ENCODE data around the gene MYO5B.
A peak's percentile ranks its signal among the peaks of the same experiment; 100 is the strongest.

Gene MYO5B

GRCh38 chr18:50053111-50053510 lies 141.8 kb downstream of the MYO5B start:
- Histone ChIP-seq H3K4me1 (ENCODE audit: insufficient read depth, low read length) (no peaks in the 10 kb centered on the region), H3K27me3 (ENCODE audit: insufficient read depth, low read length, poor library complexity) (peaks cover 10% of the 10 kb centered on the region), H3K9ac (ENCODE audit: low read depth, low read length) (no peak overlapping the region), H3K79me2 (ENCODE audit: insufficient read depth, low read length) (no peaks in the 10 kb centered on the region), H3K36me3 (ENCODE audit: insufficient read depth, low read length) (no peaks in the 10 kb centered on the region), H3K4me3 (ENCODE audit: low read depth in 1 of 2, low read length in 2 of 2) (no peak overlapping the region), H3K4me2 (ENCODE audit: insufficient read depth, low read length) (no peak overlapping the region), H3K27ac (ENCODE audit: low read length) (no peak overlapping the region), H2AFZ (ENCODE audit: low read depth, low read length) (no peak overlapping the region), H4K20me1 (ENCODE audit: insufficient read depth, low read length) (no peaks in the 10 kb centered on the region), H3K9me3 (ENCODE audit: insufficient read depth, low read length, severe bottlenecking) (no peaks in the 10 kb centered on the region)
- DNase-seq (no peak), ATAC-seq (ENCODE audit: insufficient read depth, low read depth) (no peak)
- TF ChIP-seq CTCF (IDR thresholded peaks at IDR 0.05; ENCODE audit: borderline replicate concordance, extremely low read depth, low read length, poor library complexity, severe bottlenecking) (no peak), EZH2 (IDR thresholded peaks at IDR 0.05; ENCODE audit: borderline replicate concordance, low read depth, low read length, severe bottlenecking) (no peak)

GRCh38 chr18:50051288-50051687 lies 143.7 kb downstream of the MYO5B start:
- H3K27me3 ChIP-seq (ENCODE audit: insufficient read depth, low read length, poor library complexity): peaks cover 5% of the 10 kb centered on the region
- no peaks in the 10 kb centered on the region for H3K79me2 ChIP-seq (ENCODE audit: insufficient read depth, low read length)
- no peak overlapping the region for H3K9ac ChIP-seq (ENCODE audit: low read depth, low read length)
- no peaks in the 10 kb centered on the region for H4K20me1 ChIP-seq (ENCODE audit: insufficient read depth, low read length)
- no peak for TF ChIP-seq EZH2 (IDR thresholded peaks at IDR 0.05; ENCODE audit: borderline replicate concordance, low read depth, low read length, severe bottlenecking)
- DNase-seq: peak; percentile 5
- H3K4me2 ChIP-seq (ENCODE audit: insufficient read depth, low read length): no peak overlapping the region
- no peak overlapping the region for H3K27ac ChIP-seq (ENCODE audit: low read length)
- H3K36me3 ChIP-seq (ENCODE audit: insufficient read depth, low read length): no peaks in the 10 kb centered on the region
- no peak overlapping the region for H2AFZ ChIP-seq (ENCODE audit: low read depth, low read length)
- no peak overlapping the region for H3K4me3 ChIP-seq (ENCODE audit: low read depth in 1 of 2, low read length in 2 of 2)
- H3K4me1 ChIP-seq (ENCODE audit: insufficient read depth, low read length): no peaks in the 10 kb centered on the region
- H3K9me3 ChIP-seq (ENCODE audit: insufficient read depth, low read length, severe bottlenecking): no peaks in the 10 kb centered on the region
- ATAC-seq (ENCODE audit: insufficient read depth, low read depth): no peak

GRCh38 chr18:50045126-50045525 lies 149.8 kb downstream of the MYO5B start:
- Histone ChIP-seq H3K4me3 (ENCODE audit: low read depth in 1 of 2, low read length in 2 of 2) (no peak overlapping the region), H3K4me1 (ENCODE audit: insufficient read depth, low read length) (no peaks in the 10 kb centered on the region), H3K79me2 (ENCODE audit: insufficient read depth, low read length) (no peaks in the 10 kb centered on the region), H4K20me1 (ENCODE audit: insufficient read depth, low read length) (no peaks in the 10 kb centered on the region), H2AFZ (ENCODE audit: low read depth, low read length) (no peak overlapping the region), H3K36me3 (ENCODE audit: insufficient read depth, low read length) (no peaks in the 10 kb centered on the region), H3K27ac (ENCODE audit: low read length) (no peak overlapping the region), H3K9me3 (ENCODE audit: insufficient read depth, low read length, severe bottlenecking) (no peaks in the 10 kb centered on the region), H3K4me2 (ENCODE audit: insufficient read depth, low read length) (no peak overlapping the region), H3K27me3 (ENCODE audit: insufficient read depth, low read length, poor library complexity) (peaks cover 4% of the 10 kb centered on the region), H3K9ac (ENCODE audit: low read depth, low read length) (no peak overlapping the region)
- ATAC-seq (ENCODE audit: insufficient read depth, low read depth) (no peak), DNase-seq (no peak)
- TF ChIP-seq CTCF (IDR thresholded peaks at IDR 0.05; ENCODE audit: borderline replicate concordance, extremely low read depth, low read length, poor library complexity, severe bottlenecking) (no peak), EZH2 (IDR thresholded peaks at IDR 0.05; ENCODE audit: borderline replicate concordance, low read depth, low read length, severe bottlenecking) (no peak)

- Histone ChIP-seq H3K9ac (ENCODE audit: low read depth, low read length) (no peak overlapping the region), H3K27ac (ENCODE audit: low read length) (no peak overlapping the region), H3K79me2 (ENCODE audit: insufficient read depth, low read length) (no peaks in the 10 kb centered on the region), H3K27me3 (ENCODE audit: insufficient read depth, low read length, poor library complexity) (peaks cover 9% of the 10 kb centered on the region), H3K4me1 (ENCODE audit: insufficient read depth, low read length) (no peaks in the 10 kb centered on the region), H3K4me2 (ENCODE audit: insufficient read depth, low read length) (no peak overlapping the region), H3K4me3 (ENCODE audit: low read depth in 1 of 2, low read length in 2 of 2) (no peak overlapping the region), H3K36me3 (ENCODE audit: insufficient read depth, low read length) (no peaks in the 10 kb centered on the region), H4K20me1 (ENCODE audit: insufficient read depth, low read length) (no peaks in the 10 kb centered on the region), H2AFZ (ENCODE audit: low read depth, low read length) (no peak overlapping the region), H3K9me3 (ENCODE audit: insufficient read depth, low read length, severe bottlenecking) (no peaks in the 10 kb centered on the region)
- DNase-seq (no peak), ATAC-seq (ENCODE audit: insufficient read depth, low read depth) (no peak)
- TF ChIP-seq CTCF (IDR thresholded peaks at IDR 0.05; ENCODE audit: borderline replicate concordance, extremely low read depth, low read length, poor library complexity, severe bottlenecking) (no peak), EZH2 (IDR thresholded peaks at IDR 0.05; ENCODE audit: borderline replicate concordance, low read depth, low read length, severe bottlenecking) (no peak)
These were observed 150.5 kb downstream of the MYO5B start for GRCh38 chr18:50044402-50044801.

All from DND-41 (cell line).